IPS-20b (cell line): ENCODE measurements around the gene HGFAC.

Experiments
- H3K27ac ChIP-seq: one replicate; pipeline ENCODE4 v1.5.1; 2013; ENCODE audit warnings: low read length
- H3K27me3 ChIP-seq: 2 replicates; pipeline ENCODE4 v1.6.1; 2013; ENCODE audit warnings: mild to moderate bottlenecking, low read length, inconsistent platforms; ENCODE audit not compliant: insufficient read depth
- H3K36me3 ChIP-seq: 2 replicates; pipeline ENCODE4 v1.6.1; 2013; ENCODE audit warnings: low read depth, mild to moderate bottlenecking, inconsistent platforms, low read length, moderate library complexity; ENCODE audit not compliant: insufficient read depth
- H3K4me1 ChIP-seq: 2 replicates; pipeline ENCODE4 v1.6.1; 2013; ENCODE audit warnings: mild to moderate bottlenecking, control low read depth, inconsistent platforms, low read length, moderate library complexity; ENCODE audit not compliant: insufficient read depth
- H3K4me3 ChIP-seq: 2 replicates; pipeline ENCODE4 v1.5.1; 2013; ENCODE audit warnings: mild to moderate bottlenecking, low read length, inconsistent platforms
- H3K9ac ChIP-seq: 2 replicates; pipeline ENCODE4 v1.6.1; 2013; ENCODE audit warnings: low read depth, mild to moderate bottlenecking, inconsistent platforms, low read length, moderate library complexity
- H3K9me3 ChIP-seq: 2 replicates; pipeline ENCODE4 v1.6.1; 2013; ENCODE audit warnings: mild to moderate bottlenecking, low read depth, low read length, inconsistent platforms; ENCODE audit not compliant: insufficient read depth

The HGFAC gene

GRCh38 chr4:3421470-3421869 is 20.3 kb upstream of the HGFAC start:
- no peaks in the 10 kb centered on the region; the same call in 1 of the 2 replicates for H3K4me1 ChIP-seq
- H3K4me3 ChIP-seq = no peak overlapping the region
- no peaks in the 10 kb centered on the region for H3K9me3 ChIP-seq
- H3K27me3 ChIP-seq = no peaks in the 10 kb centered on the region
- H3K36me3 ChIP-seq = 0 out of 2 replicates have a peak, but pooled peaks cover 5% of the 10 kb centered on the region
- H3K9ac ChIP-seq = no peak overlapping the region
- no peak overlapping the region for H3K27ac ChIP-seq

GRCh38 chr4:3422241-3422801 is 19.4 kb upstream of the HGFAC start:
- Histone ChIP-seq H3K4me1 (no peaks in the 10 kb centered on the region; the same call in 1 of the 2 replicates), H3K27me3 (no peaks in the 10 kb centered on the region), H3K9ac (no peak overlapping the region), H3K9me3 (no peaks in the 10 kb centered on the region), H3K27ac (no peak overlapping the region), H3K36me3 (0 out of 2 replicates have a peak, but pooled peaks cover 5% of the 10 kb centered on the region), H3K4me3 (no peak overlapping the region)

- H3K27ac ChIP-seq = no peak overlapping the region
- H3K4me3 ChIP-seq = no peak overlapping the region
- H3K36me3 ChIP-seq = 0 out of 2 replicates have a peak, but pooled peaks cover 5% of the 10 kb centered on the region
- no peaks in the 10 kb centered on the region for H3K27me3 ChIP-seq
- no peak overlapping the region for H3K9ac ChIP-seq
- H3K4me1 ChIP-seq = no peaks in the 10 kb centered on the region; the same call in 1 of the 2 replicates
- no peaks in the 10 kb centered on the region for H3K9me3 ChIP-seq
Observed at GRCh38 chr4:3422808-3423297, 18.9 kb upstream of the HGFAC start.

GRCh38 chr4:3423406-3423805 is 18.4 kb upstream of the HGFAC start:
- Histone ChIP-seq H3K36me3 (0 out of 2 replicates have a peak, but pooled peaks cover 5% of the 10 kb centered on the region), H3K4me1 (no peaks in the 10 kb centered on the region; the same call in 1 of the 2 replicates), H3K4me3 (no peak overlapping the region), H3K27me3 (no peaks in the 10 kb centered on the region), H3K9me3 (no peaks in the 10 kb centered on the region), H3K9ac (no peak overlapping the region), H3K27ac (no peak overlapping the region)

GRCh38 chr4:3423952-3424351 is 17.8 kb upstream of the HGFAC start:
- Histone ChIP-seq H3K9ac (no peak overlapping the region), H3K9me3 (no peaks in the 10 kb centered on the region), H3K27me3 (no peaks in the 10 kb centered on the region), H3K36me3 (0 out of 2 replicates have a peak, but pooled peaks cover 5% of the 10 kb centered on the region), H3K4me1 (no peaks in the 10 kb centered on the region; the same call in 1 of the 2 replicates), H3K4me3 (no peak overlapping the region), H3K27ac (no peak overlapping the region)

- Histone ChIP-seq H3K27me3 (no peaks in the 10 kb centered on the region), H3K4me1 (no peaks in the 10 kb centered on the region; the same call in 1 of the 2 replicates), H3K9me3 (no peaks in the 10 kb centered on the region), H3K27ac (no peak overlapping the region), H3K36me3 (0 out of 2 replicates have a peak, but pooled peaks cover 5% of the 10 kb centered on the region), H3K9ac (no peak overlapping the region), H3K4me3 (no peak overlapping the region)
Observed at GRCh38 chr4:3424522-3425095, 17.2 kb upstream of the HGFAC start.

- Histone ChIP-seq H3K9ac (no peak overlapping the region), H3K4me3 (no peak overlapping the region), H3K27me3 (no peaks in the 10 kb centered on the region), H3K4me1 (no peaks in the 10 kb centered on the region; the same call in 1 of the 2 replicates), H3K36me3 (peaks cover 5% of the 10 kb centered on the region; the same call in 1 of the 2 replicates), H3K9me3 (no peaks in the 10 kb centered on the region), H3K27ac (no peak overlapping the region)
Observed at GRCh38 chr4:3426465-3427133, 15.2 kb upstream of the HGFAC start.

GRCh38 chr4:3427134-3427476 is 14.7 kb upstream of the HGFAC start:
- Histone ChIP-seq H3K4me3 (no peak overlapping the region), H3K27me3 (no peaks in the 10 kb centered on the region), H3K9ac (no peak overlapping the region), H3K4me1 (no peaks in the 10 kb centered on the region; the same call in 1 of the 2 replicates), H3K27ac (no peak overlapping the region), H3K9me3 (no peaks in the 10 kb centered on the region), H3K36me3 (peaks cover 5% of the 10 kb centered on the region; the same call in 1 of the 2 replicates)

GRCh38 chr4:3427706-3428446 is 13.9 kb upstream of the HGFAC start:
- Histone ChIP-seq H3K36me3 (peaks cover 5% of the 10 kb centered on the region; the same call in 1 of the 2 replicates), H3K9ac (no peak overlapping the region), H3K27me3 (no peaks in the 10 kb centered on the region), H3K9me3 (no peaks in the 10 kb centered on the region), H3K4me1 (no peaks in the 10 kb centered on the region; the same call in 1 of the 2 replicates), H3K4me3 (no peak overlapping the region), H3K27ac (no peak overlapping the region)

GRCh38 chr4:3429651-3430050 is 12.1 kb upstream of the HGFAC start:
- Histone ChIP-seq H3K9me3 (no peaks in the 10 kb centered on the region), H3K36me3 (peaks cover 4% of the 10 kb centered on the region; the same call in 1 of the 2 replicates), H3K27me3 (no peaks in the 10 kb centered on the region), H3K4me1 (no peaks in the 10 kb centered on the region), H3K27ac (no peak overlapping the region), H3K4me3 (no peak overlapping the region), H3K9ac (no peak overlapping the region)

GRCh38 chr4:3430524-3430923 is 11.2 kb upstream of the HGFAC start:
- Histone ChIP-seq H3K4me3 (no peak overlapping the region), H3K9ac (no peak overlapping the region), H3K36me3 (no peaks in the 10 kb centered on the region; the same call in 1 of the 2 replicates), H3K27me3 (no peaks in the 10 kb centered on the region), H3K4me1 (no peaks in the 10 kb centered on the region; the same call in 1 of the 2 replicates), H3K27ac (no peak overlapping the region), H3K9me3 (no peaks in the 10 kb centered on the region)
